SK-N-SH (cell line): ENCODE results near the gene TEX44. TPM values are rescaled to one million over a fixed set of nuclear protein-coding genes. Genes with fewer than 3 reads are reported as not detected.
A peak's percentile ranks its signal among the peaks of the same experiment; 100 is the strongest.

Source experiments
- CTCF ChIA-PET: fragments of 300-600, 350-600 bp; formaldehyde crosslinking; extraction: SDS; loops from one replicate; lab custom pipeline; 2021; lab: Yijun Ruan, JAX
- POLR2A ChIA-PET: fragments of 350-600 bp; sonication (Branson Sonifier 250); formaldehyde crosslinking; extraction: SDS; loops from one replicate; lab custom pipeline; 2020; ENCODE audit warnings: antibody characterized with exemption, inconsistent platforms; lab: Yijun Ruan, JAX
- DNase-seq: peaks from one replicate; pipeline ENCODE4 v3.0.0; 2012
- H2AFZ ChIP-seq: fragments of 200-600 bp; sonication (generic); 2 replicates; pipeline ENCODE4 v1.8.1; 2016; ENCODE audit warnings: antibody characterized with exemption, mild to moderate bottlenecking, low read depth
- H3F3A ChIP-seq: fragments of 200-600 bp; sonication (generic); replicated peaks from 2 replicates; pipeline ENCODE3; 2016; ENCODE audit warnings: antibody characterized with exemption, mild to moderate bottlenecking; ENCODE audit not compliant: insufficient read depth
- H3K27ac ChIP-seq, 2 experiments: fragments of 200-500 bp in 1 of 2; fragments of 200-600 bp in 1 of 2; sonication (Bioruptor generic) in 1 of 2; sonication (generic), shearing (Covaris generic) in 1 of 2; 2 replicates each; pipeline versions ENCODE4 v1.5.1 to v1.6.1; 2014 to 2016; ENCODE audit warnings: low read depth in 2 of 2, inconsistent platforms in 1 of 2, low read length in 1 of 2, mild to moderate bottlenecking in 1 of 2, mixed read lengths in 1 of 2
- H3K27me3 ChIP-seq: fragments of 200-600 bp; sonication (generic), shearing (Covaris generic); 2 replicates; pipeline ENCODE4 v1.6.1; 2016; ENCODE audit warnings: mixed run types; ENCODE audit not compliant: insufficient read depth
- H3K36me3 ChIP-seq, 2 experiments: fragments of 200-500 bp in 1 of 2; fragments of 200-600 bp in 1 of 2; sonication (Bioruptor generic) in 1 of 2; sonication (generic) in 1 of 2; replicated peaks in 1 of 2; 2 replicates each; pipeline versions ENCODE3 to v1.5.1; 2014 to 2016; ENCODE audit warnings: low read length in 1 of 2, mild to moderate bottlenecking in 1 of 2; ENCODE audit not compliant: insufficient read depth in 2 of 2, control insufficient read depth in 1 of 2
- H3K4me1 ChIP-seq, 2 experiments: fragments of 200-500 bp in 1 of 2; fragments of 200-600 bp in 1 of 2; sonication (Bioruptor generic) in 1 of 2; sonication (generic), shearing (Covaris generic) in 1 of 2; 2 replicates each; pipeline versions ENCODE4 v1.5.1 to v1.6.1; 2014 to 2016; ENCODE audit warnings: low read depth in 1 of 2, low read length in 1 of 2, mixed run types in 1 of 2; ENCODE audit not compliant: insufficient read depth in 2 of 2, control insufficient read depth in 1 of 2
- H3K4me2 ChIP-seq: fragments of 200-600 bp; sonication (generic), shearing (Covaris generic); 2 replicates; pipeline ENCODE4 v1.6.1; 2017; ENCODE audit warnings: mixed run types
- H3K4me3 ChIP-seq, 2 experiments: fragments of 200-500 bp in 1 of 2; fragments of 200-600 bp in 1 of 2; sonication (Bioruptor generic) in 1 of 2; sonication (generic), shearing (Covaris generic) in 1 of 2; 2 replicates each; pipeline versions ENCODE4 v1.5.1 to v1.8.1; 2014 to 2016; ENCODE audit warnings: low read depth in 2 of 2, inconsistent platforms in 1 of 2, low read length in 1 of 2, mild to moderate bottlenecking in 1 of 2, mixed read lengths in 1 of 2, moderate library complexity in 1 of 2
- H3K79me2 ChIP-seq: fragments of 200-600 bp; sonication (generic); 2 replicates; pipeline ENCODE4 v1.8.1; 2017; ENCODE audit warnings: mild to moderate bottlenecking; ENCODE audit not compliant: insufficient read depth
- H3K9ac ChIP-seq: fragments of 200-600 bp; sonication (generic); 2 replicates; pipeline ENCODE4 v1.6.1; 2017; ENCODE audit warnings: mixed run types
- H3K9me2 ChIP-seq: fragments of 200-600 bp; sonication (generic); 2 replicates; pipeline ENCODE4 v1.6.1; 2017; ENCODE audit warnings: mixed run types
- H3K9me3 ChIP-seq: fragments of 200-600 bp; sonication (generic); 2 replicates; pipeline ENCODE4 v1.6.1; 2017; ENCODE audit warnings: mixed run types, mild to moderate bottlenecking, moderate library complexity
- H4K20me1 ChIP-seq: fragments of 200-600 bp; sonication (generic); 2 replicates; pipeline ENCODE4 v1.6.1; 2017; ENCODE audit warnings: mild to moderate bottlenecking, mixed run types; ENCODE audit not compliant: insufficient read depth
- CTCF ChIP-seq: fragments of 200-600 bp; sonication (generic); IDR thresholded peaks from 2 replicates; pipeline ENCODE4 v1.6.1; 2017; ENCODE audit warnings: antibody characterized with exemption, mild to moderate bottlenecking, moderate library complexity
- EZH2phosphoT487 ChIP-seq: fragments of 200-600 bp; sonication (generic); IDR thresholded peaks from 2 replicates; pipeline ENCODE4 v1.6.1; 2017; ENCODE audit warnings: low read depth, mixed run types, mild to moderate bottlenecking, antibody characterized with exemption, moderate library complexity, borderline replicate concordance
- FOXJ3 ChIP-seq: sonication (generic); formaldehyde crosslinking; IDR thresholded peaks from 2 replicates; pipeline ENCODE4 v1.5.1; 2020; ENCODE audit warnings: mild to moderate bottlenecking, missing genetic modification reagents
- GABPA ChIP-seq: IDR thresholded peaks from 2 replicates; pipeline ENCODE4 v1.4.0; 2012; ENCODE audit warnings: low read depth, mild to moderate bottlenecking
- GATA2 ChIP-seq: sonication (generic); formaldehyde crosslinking; IDR thresholded peaks from 2 replicates; pipeline ENCODE4 v1.5.0; 2020; ENCODE audit warnings: mild to moderate bottlenecking, missing genetic modification reagents
- JUND ChIP-seq: IDR thresholded peaks from 2 replicates; pipeline ENCODE4 v1.4.0; 2012
- MAX ChIP-seq: IDR thresholded peaks from 2 replicates; pipeline ENCODE4 v1.4.0; 2012; ENCODE audit warnings: low read depth
- MXI1 ChIP-seq: IDR thresholded peaks from 2 replicates; pipeline ENCODE4 v1.6.1; 2012; ENCODE audit warnings: mild to moderate bottlenecking, low read depth, low read length, improper control_type of control experiment
- NFIC ChIP-seq: IDR thresholded peaks from 2 replicates; pipeline ENCODE4 v1.4.0; 2012; ENCODE audit warnings: borderline replicate concordance
- NRF1 ChIP-seq: IDR thresholded peaks from 2 replicates; pipeline ENCODE4 v1.6.1; 2012; ENCODE audit warnings: low read depth, mild to moderate bottlenecking, low read length
- RAD21 ChIP-seq: IDR thresholded peaks from 2 replicates; pipeline ENCODE4 v1.6.1; 2012; ENCODE audit warnings: mild to moderate bottlenecking, low read length
- RCOR1 ChIP-seq: fragments of 150-350 bp; IDR thresholded peaks from 2 replicates; pipeline ENCODE4 v1.6.1; 2017; ENCODE audit warnings: antibody characterized with exemption, low read length
- RXRA ChIP-seq: IDR thresholded peaks from 2 replicates; pipeline ENCODE4 v1.4.0; 2012; ENCODE audit warnings: low read depth, mild to moderate bottlenecking, borderline replicate concordance
- SIN3A ChIP-seq: IDR thresholded peaks from 2 replicates; pipeline ENCODE4 v1.6.1; 2012; ENCODE audit warnings: low read depth, mild to moderate bottlenecking, low read length, moderate library complexity, borderline replicate concordance
- SMC3 ChIP-seq: IDR thresholded peaks from 2 replicates; pipeline ENCODE4 v1.6.1; 2012; ENCODE audit warnings: low read depth, low read length, improper control_type of control experiment
- TAF1 ChIP-seq: IDR thresholded peaks from 2 replicates; pipeline ENCODE4 v1.6.1; 2012; ENCODE audit warnings: low read depth, mild to moderate bottlenecking, low read length, moderate library complexity, borderline replicate concordance
- TCF12 ChIP-seq: IDR thresholded peaks from 2 replicates; pipeline ENCODE4 v1.4.0; 2012
- YY1 ChIP-seq: IDR thresholded peaks from 2 replicates; pipeline ENCODE4 v1.4.0; 2012; ENCODE audit warnings: low read depth, mild to moderate bottlenecking
- ZBTB33 ChIP-seq: IDR thresholded peaks from 2 replicates; pipeline ENCODE4 v1.4.0; 2012; ENCODE audit warnings: low read depth, borderline replicate concordance
- WGBS: methylation state at CpG from one replicate; pipeline ENCODE4 v1.1.6; 2017; ENCODE audit warnings: low lambda C conversion rate; 5-methylcytosine and 5-hydroxymethylcytosine counted together
- polyA plus RNA-seq, 3 experiments: library from polyadenylated mRNA; depleted of rRNA; stranded (reverse); fragments of >200 nt; gene quantifications; 2 replicates each; pipeline ENCODE4 v1.2.3, GENCODE V29; 2012

TEX44 gene
- polyA plus RNA-seq, 1 of the 3 experiments (the other 2 are of a cell fraction) = not detected

DNA sequence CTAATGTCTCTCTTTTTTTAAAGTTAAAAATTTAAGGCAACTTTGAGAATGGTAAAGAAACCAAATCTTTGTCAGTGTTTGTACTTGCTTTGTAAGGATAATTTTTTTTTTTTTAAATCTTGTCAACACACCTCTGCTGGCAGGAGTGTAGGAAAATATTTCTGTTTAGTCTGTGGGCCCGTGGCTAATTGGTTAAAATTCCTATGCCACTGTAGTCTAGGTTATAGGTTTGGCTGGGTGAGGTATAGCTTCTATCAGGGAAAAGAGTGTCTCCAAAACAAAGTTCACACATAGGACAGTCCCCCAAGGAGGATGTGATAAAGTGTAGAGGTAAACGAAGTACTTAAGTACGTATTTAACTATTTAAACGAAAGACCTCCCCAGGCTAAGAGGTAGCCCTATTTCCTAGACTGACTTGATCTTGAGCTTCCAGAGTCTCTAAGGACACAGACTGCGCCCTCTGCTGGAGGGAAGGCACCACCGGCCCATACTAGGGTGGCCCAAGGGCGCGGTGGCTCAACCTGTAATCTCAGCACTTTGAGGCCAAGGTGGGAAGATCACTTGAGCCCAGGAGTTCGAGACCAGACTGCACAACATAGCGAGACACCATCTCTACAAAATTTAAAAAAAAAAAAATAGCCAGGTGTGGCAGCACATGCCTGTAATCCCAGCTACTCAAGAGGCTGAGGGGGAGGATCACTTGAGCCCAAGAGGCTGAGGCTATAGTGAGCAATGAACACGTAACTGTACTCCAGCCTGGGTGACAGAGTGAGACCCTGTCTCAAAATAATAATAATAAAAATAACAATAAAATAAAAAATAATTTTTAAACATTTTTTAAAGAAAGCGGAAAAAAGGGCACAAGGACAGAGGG is 8.9 kb downstream of the TEX44 start (continued):
- no peak for TF ChIP-seq MXI1
- TF ChIP-seq NRF1 = no peak
- TF ChIP-seq MAX = no peak
- no peak for TF ChIP-seq GABPA
- no peak for TF ChIP-seq TCF12
- peak; percentile 57 for TF ChIP-seq RAD21
- TF ChIP-seq RCOR1 = no peak
- no peak for TF ChIP-seq FOXJ3 (CRISPR knock-in tag)
- no peak for TF ChIP-seq GATA2 (CRISPR knock-in tag)
- TF ChIP-seq RXRA = no peak
- TF ChIP-seq SIN3A = no peak
- no peak for TF ChIP-seq NFIC
- no peak for TF ChIP-seq YY1

- no peaks in the 10 kb centered on the region for H3K9me2 ChIP-seq
- 54% methylated on average over 5 of the region's 6 CpGs for WGBS
- H2AFZ ChIP-seq = no peak overlapping the region
- peaks cover 10 to 28% of the 10 kb centered on the region in 2 experiments for H3K4me1 ChIP-seq
- no peaks in the 10 kb centered on the region for H3K27me3 ChIP-seq
- no peak overlapping the region for H3K4me2 ChIP-seq
- H3K9me3 ChIP-seq = no peaks in the 10 kb centered on the region
- H3K27ac ChIP-seq = peak overlapping the region in 1 of 2 experiments; percentile 96; a peak in 2 of 4 replicates
- ChIA-PET POLR2A (no interaction called here), CTCF (interaction anchor here (0.7 to 7.6 kb wide), 6 partner anchors 10 to 212 kb away, joined by 3 to 152 read pairs (median 21); partner anchors contain the start of gene TEX44)
- H3K36me3 ChIP-seq = no peaks in the 10 kb centered on the region
- no peak for DNase-seq
- no peak overlapping the region for H3K4me3 ChIP-seq
- H3K79me2 ChIP-seq = no peaks in the 10 kb centered on the region
- TF ChIP-seq TAF1 (no peak), SIN3A (no peak), ZBTB33 (no peak), JUND (no peak), EZH2phosphoT487 (no peak), FOXJ3 (CRISPR knock-in tag) (no peak), CTCF (no peak), SMC3 (no peak)
- H3F3A ChIP-seq = no peaks in the 10 kb centered on the region
- H3K9ac ChIP-seq = no peak overlapping the region
- H4K20me1 ChIP-seq = no peaks in the 10 kb centered on the region
Observed at GRCh38 chr2:231602859-231603467, 10.3 kb downstream of the TEX44 start.
